ENCODE data around the gene SDK1.
"Not testable (repeated sequence)": the region's sequence is repeated elsewhere in the genome, so short reads cannot be mapped to it uniquely, and the experiment has no call there.

Gene SDK1

GRCh38 chr7:4073052-4073451, 772.0 kb downstream of the SDK1 start:
- no peak for DNase-seq (ENCODE audit: low read depth, low spot score)

GRCh38 chr7:4073750-4074149, 772.7 kb downstream of the SDK1 start:
- DNase-seq (ENCODE audit: low read depth, low spot score): no peak

GRCh38 chr7:4074407-4074806, 773.4 kb downstream of the SDK1 start:
- DNase-seq (ENCODE audit: low read depth, low spot score): no peak

DNA sequence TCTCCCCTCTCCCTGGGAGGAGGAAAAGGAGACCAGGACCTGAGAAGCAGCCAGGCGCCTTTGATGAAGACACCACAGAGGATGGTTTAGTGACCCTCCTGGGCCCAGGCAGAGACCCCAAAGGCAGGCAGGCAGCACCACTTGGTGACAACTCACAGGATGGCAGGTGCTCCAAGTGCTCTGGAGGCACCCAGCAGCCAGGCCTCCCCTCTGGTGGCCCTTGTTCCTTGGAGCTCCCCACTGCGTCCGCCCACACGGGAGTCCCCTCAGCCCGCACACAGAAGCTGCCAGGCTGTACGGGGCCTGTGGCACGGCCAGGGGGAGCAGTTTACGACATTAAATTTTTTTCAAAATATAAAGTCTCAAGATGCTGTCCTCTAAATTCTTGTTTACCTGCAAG, 773.9 kb downstream of the SDK1 start:
- DNase-seq (ENCODE audit: low read depth, low spot score): no peak

DNA sequence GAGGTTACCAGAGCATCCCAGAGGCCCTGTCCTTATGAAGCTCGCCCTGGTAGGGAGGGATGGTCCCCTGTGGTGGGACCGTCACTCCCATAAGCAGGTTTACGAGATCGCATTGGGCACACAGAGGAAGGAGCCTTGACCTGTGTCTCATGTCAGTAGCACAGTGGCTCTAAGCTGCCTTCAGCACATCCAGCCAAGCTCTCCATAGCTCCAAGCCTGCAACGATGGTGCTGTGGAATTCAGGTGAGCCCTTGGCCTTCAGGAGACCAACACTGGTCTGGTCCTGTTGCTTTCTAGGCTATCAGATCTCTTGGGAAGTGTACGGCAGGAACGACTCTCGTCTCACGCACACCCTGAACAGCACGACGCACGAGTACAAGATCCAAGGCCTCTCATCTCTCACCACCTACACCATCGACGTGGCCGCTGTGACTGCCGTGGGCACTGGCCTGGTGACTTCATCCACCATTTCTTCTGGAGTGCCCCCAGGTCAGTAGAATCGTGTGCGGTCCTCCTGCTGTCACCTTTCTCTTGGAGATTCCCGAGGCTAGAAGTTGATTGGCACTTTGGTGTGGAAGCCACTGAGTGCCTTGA, 775.7 kb downstream of the SDK1 start:
- DNase-seq (ENCODE audit: low read depth, low spot score): no peak

GRCh38 chr7:4077980-4078379, 776.9 kb downstream of the SDK1 start:
- no peak for DNase-seq (ENCODE audit: low read depth, low spot score)

- no peak for DNase-seq (ENCODE audit: low read depth, low spot score)
These were observed 777.5 kb downstream of the SDK1 start for GRCh38 chr7:4078580-4078979.

DNA sequence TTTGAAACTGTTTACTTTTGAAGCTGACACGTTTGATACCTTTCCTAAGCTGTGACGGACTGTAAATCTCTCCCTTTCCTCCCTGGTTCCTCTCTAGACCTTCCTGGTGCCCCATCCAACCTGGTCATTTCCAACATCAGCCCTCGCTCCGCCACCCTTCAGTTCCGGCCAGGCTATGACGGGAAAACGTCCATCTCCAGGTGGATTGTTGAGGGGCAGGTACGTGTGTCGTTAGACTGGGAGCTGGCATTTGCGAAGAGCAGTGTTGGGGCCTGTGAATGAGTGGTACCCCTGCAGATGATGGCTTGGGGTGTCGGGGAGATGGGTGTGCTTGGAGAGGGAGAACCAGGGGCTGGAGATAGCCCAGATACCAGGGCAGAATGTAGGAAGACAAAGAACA, 778.3 kb downstream of the SDK1 start:
- DNase-seq (ENCODE audit: low read depth, low spot score): no peak

DNA sequence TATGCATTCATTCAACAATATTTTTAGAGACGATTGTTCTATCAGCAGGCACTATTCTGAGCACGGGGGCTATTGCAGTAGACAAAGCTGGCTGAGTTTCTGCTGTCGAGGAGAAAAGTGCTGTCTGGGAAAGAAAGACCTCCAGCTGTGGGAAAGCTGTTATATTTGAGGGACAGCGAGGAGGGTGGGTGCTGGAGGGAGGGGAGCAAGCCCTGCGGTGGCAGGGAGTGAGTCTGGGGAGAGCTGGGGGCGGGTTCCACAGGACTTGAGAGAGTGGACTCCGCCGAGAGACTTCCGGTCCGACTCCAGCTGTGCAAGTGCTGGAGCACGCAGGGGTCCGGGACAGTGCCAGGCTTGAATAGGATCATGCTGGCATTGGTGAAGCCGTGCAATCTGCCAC, 778.9 kb downstream of the SDK1 start:
- DNase-seq (ENCODE audit: low read depth, low spot score): no peak

DNA sequence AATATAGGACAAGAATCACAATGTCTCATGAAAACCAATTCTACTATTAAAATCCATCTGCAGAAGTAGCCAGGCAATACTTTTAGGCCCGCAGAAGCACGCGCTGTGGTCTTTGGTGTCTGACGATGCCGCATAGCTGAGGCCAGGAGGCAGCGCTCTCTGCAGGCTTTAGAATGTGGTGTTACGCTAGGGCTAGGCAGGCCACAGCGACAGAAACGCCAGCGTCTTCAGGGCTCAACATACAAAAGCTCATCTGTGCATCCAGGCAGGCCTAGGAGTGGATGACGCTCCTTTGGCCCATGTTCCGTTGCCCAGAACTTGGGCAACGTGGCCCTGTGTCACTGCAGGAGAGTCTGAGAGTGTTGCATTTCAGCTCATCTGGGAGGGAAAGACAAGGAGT, 779.9 kb downstream of the SDK1 start:
- DNase-seq (ENCODE audit: low read depth, low spot score): no peak

- no peak for DNase-seq (ENCODE audit: low read depth, low spot score)
These were observed 782.5 kb downstream of the SDK1 start for GRCh38 chr7:4083513-4083912.

GRCh38 chr7:4084271-4084670, 783.2 kb downstream of the SDK1 start:
- DNase-seq (ENCODE audit: low read depth, low spot score): no peak

GRCh38 chr7:4085937-4086691, 785.1 kb downstream of the SDK1 start:
- DNase-seq (ENCODE audit: low read depth, low spot score): no peak

GRCh38 chr7:4086723-4087122, 785.7 kb downstream of the SDK1 start:
- no peak for DNase-seq (ENCODE audit: low read depth, low spot score)

DNA sequence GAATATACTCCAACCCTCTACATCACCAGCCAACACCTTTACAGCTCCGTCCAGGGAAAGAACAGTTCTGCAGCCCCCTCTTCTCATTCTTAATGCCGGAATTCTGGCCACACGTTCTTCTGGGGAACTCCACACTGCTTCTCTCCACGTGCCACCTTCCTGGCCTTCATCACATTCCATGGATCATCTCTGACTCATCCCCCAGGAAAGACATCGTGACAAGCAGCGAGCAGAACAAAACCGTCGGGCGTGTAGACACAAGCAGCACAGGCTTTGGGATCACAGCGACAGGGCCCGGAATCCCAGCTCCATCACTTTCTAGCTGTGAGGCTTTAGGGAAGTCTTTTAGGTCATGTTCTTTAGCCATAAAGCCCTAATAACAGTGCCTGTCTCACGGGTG, 790.7 kb downstream of the SDK1 start:
- DNase-seq (ENCODE audit: low read depth, low spot score): no peak

GRCh38 chr7:4093035-4093434, 792.0 kb downstream of the SDK1 start:
- no peak for DNase-seq (ENCODE audit: low read depth, low spot score)

DNA sequence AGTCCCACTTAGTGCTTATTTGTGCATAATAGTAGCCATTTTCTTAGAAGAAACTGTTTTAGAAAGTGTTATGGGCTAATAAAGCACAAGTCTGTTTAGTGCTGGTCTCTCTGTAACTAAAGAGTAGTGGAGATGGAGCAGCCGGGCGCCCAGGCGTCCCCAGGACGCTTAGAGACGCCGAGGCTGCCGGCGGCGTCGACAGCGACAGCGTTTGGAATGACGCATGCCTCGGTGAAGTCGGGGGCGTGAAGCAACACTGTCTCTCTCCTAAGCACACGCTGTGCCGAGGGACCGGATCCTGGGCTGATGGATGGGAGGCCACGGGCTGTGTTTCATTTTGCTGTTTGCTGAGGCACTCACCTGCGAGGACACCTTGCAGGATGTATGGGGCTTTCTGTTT, 792.4 kb downstream of the SDK1 start:
- DNase-seq (ENCODE audit: low read depth, low spot score): no peak

- not testable (repeated sequence) for DNase-seq (ENCODE audit: low read depth, low spot score)
These were observed 793.1 kb downstream of the SDK1 start for GRCh38 chr7:4094158-4094557.

- DNase-seq (ENCODE audit: low read depth, low spot score): no peak
These were observed 796.1 kb downstream of the SDK1 start for GRCh38 chr7:4097001-4097609.

- no peak for DNase-seq (ENCODE audit: low read depth, low spot score)
These were observed 797.1 kb downstream of the SDK1 start for GRCh38 chr7:4098169-4098568.

GRCh38 chr7:4099651-4100050, 798.6 kb downstream of the SDK1 start:
- no peak for DNase-seq (ENCODE audit: low read depth, low spot score)

DNA sequence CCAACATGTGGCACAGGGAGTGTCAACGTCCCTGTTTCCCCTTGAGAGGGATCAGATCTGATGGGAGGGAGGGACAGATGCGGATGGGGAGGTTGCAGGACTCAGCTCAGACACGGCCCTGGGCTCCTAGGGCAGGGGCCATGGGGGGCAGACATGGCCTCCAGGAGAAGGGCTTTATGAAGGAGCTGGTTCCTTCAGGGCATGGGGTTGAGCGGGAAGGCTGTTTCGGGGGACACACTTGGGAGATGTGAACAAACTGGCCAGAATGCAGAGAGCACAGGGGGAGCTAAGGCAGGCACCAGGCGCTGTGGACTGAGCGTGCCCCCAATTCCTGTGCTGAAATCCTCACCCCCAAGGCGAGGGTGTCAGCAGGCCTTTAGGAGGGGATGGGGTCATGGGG, 799.1 kb downstream of the SDK1 start:
- no peak for DNase-seq (ENCODE audit: low read depth, low spot score)

DNA sequence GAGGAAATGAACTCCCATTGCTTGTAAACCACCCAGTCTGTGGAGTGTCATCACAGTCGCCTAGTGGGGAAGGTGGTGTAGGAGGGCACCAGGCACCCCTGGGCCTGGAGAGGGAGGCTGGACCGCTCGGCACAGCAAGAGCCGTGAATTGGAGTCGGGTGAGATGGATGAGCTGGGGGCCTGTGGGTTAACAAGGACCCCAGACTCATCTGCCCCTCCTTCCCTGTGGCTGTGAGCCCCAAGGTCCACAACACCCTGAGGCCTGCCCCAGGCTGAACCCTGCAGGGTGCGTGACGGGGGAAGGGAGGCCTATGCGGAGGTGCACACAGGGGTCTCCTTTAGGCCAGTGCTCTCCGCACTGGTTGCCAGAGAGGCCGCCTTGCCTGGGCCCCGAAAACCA, 799.6 kb downstream of the SDK1 start:
- no peak for DNase-seq (ENCODE audit: low read depth, low spot score)
